Stomach smooth muscle (tissue), 2 donors: ENCODE data around the gene HTT-AS.

ENCODE experiments used
- H3K27ac ChIP-seq: one replicate; pipeline ENCODE4 v1.7.0; 2013; ENCODE audit warnings: mild to moderate bottlenecking, low read length, inconsistent platforms
- H3K27me3 ChIP-seq, 2 donors: one replicate each; pipeline ENCODE4 v1.7.0; 2013; ENCODE audit warnings: low read length in 2 of 2; ENCODE audit not compliant: insufficient read depth in 2 of 2, control insufficient read depth in 1 of 2
- H3K36me3 ChIP-seq, 2 donors: one replicate each; pipeline ENCODE4 v1.7.0; 2013; ENCODE audit warnings: low read length in 2 of 2; ENCODE audit not compliant: control insufficient read depth in 2 of 2, insufficient read depth in 2 of 2
- H3K4me1 ChIP-seq: one replicate; pipeline ENCODE4 v1.7.0; 2013; ENCODE audit warnings: low read length; ENCODE audit not compliant: control insufficient read depth, insufficient read depth
- H3K4me3 ChIP-seq, 2 donors: one replicate each; pipeline ENCODE4 v1.7.0; 2013; ENCODE audit warnings: low read length in 2 of 2
- H3K9ac ChIP-seq, 2 donors: one replicate each; pipeline ENCODE4 v1.7.0; 2013; ENCODE audit warnings: low read length in 2 of 2, mild to moderate bottlenecking in 1 of 2
- H3K9me3 ChIP-seq, 2 donors: one replicate each; pipeline ENCODE4 v1.7.0; 2013; ENCODE audit warnings: low read length in 2 of 2; ENCODE audit not compliant: control insufficient read depth in 2 of 2
- donor health status: healthy.
- donor health status: Pancreatic carcinoma.

Gene HTT-AS

GRCh38 chr4:3039706-3040366 is 34.5 kb downstream of the HTT-AS start:
- peaks cover 0 to 7% of the 10 kb centered on the region in 2 donors for H3K27me3 ChIP-seq
- H3K4me1 ChIP-seq = peaks cover 30% of the 10 kb centered on the region
- no peaks in the 10 kb centered on the region for H3K9me3 ChIP-seq
- H3K36me3 ChIP-seq = no peaks in the 10 kb centered on the region
- H3K9ac ChIP-seq = no peak overlapping the region
- H3K4me3 ChIP-seq = no peak overlapping the region
- no peak overlapping the region for H3K27ac ChIP-seq

- H3K4me3 ChIP-seq = peak overlapping the region; percentile 69 to 78
- peaks cover 0 to 7% of the 10 kb centered on the region in 2 donors for H3K27me3 ChIP-seq
- H3K9ac ChIP-seq = peak overlapping the region; percentile 45 to 60
- H3K9me3 ChIP-seq = no peaks in the 10 kb centered on the region
- H3K4me1 ChIP-seq = peaks cover 30% of the 10 kb centered on the region
- no peaks in the 10 kb centered on the region for H3K36me3 ChIP-seq
- H3K27ac ChIP-seq = no peak overlapping the region
Measured at GRCh38 chr4:3037957-3038461, 36.3 kb downstream of the HTT-AS start.

GRCh38 chr4:3036131-3036952 is 38.0 kb downstream of the HTT-AS start:
- no peaks in the 10 kb centered on the region for H3K27me3 ChIP-seq
- H3K9ac ChIP-seq = no peak overlapping the region
- H3K36me3 ChIP-seq = no peaks in the 10 kb centered on the region
- H3K4me1 ChIP-seq = peaks cover 21% of the 10 kb centered on the region
- no peaks in the 10 kb centered on the region for H3K9me3 ChIP-seq
- no peak overlapping the region for H3K27ac ChIP-seq
- H3K4me3 ChIP-seq = no peak overlapping the region

- peaks cover 16% of the 10 kb centered on the region for H3K4me1 ChIP-seq
- no peak overlapping the region for H3K27ac ChIP-seq
- H3K27me3 ChIP-seq = peaks cover 0 to 2% of the 10 kb centered on the region in 2 donors
- H3K4me3 ChIP-seq = no peak overlapping the region
- H3K9ac ChIP-seq = no peak overlapping the region
- no peaks in the 10 kb centered on the region for H3K9me3 ChIP-seq
- H3K36me3 ChIP-seq = no peaks in the 10 kb centered on the region
Measured at GRCh38 chr4:3035674-3036073, 38.7 kb downstream of the HTT-AS start.

GRCh38 chr4:3035249-3035648 is 39.1 kb downstream of the HTT-AS start:
- H3K9ac ChIP-seq = no peak overlapping the region
- no peaks in the 10 kb centered on the region for H3K9me3 ChIP-seq

GRCh38 chr4:3034231-3034630 is 40.1 kb downstream of the HTT-AS start:
- Histone ChIP-seq H3K27me3 (peaks cover 0 to 2% of the 10 kb centered on the region in 2 donors), H3K9me3 (no peaks in the 10 kb centered on the region), H3K4me1 (peaks cover 16% of the 10 kb centered on the region), H3K36me3 (no peaks in the 10 kb centered on the region), H3K9ac (no peak overlapping the region), H3K4me3 (no peak overlapping the region), H3K27ac (no peak overlapping the region)

More at GRCh38 chr4:3035249-3035648, 39.1 kb downstream of the HTT-AS start:
- Histone ChIP-seq H3K27ac (no peak overlapping the region), H3K27me3 (peaks cover 0 to 2% of the 10 kb centered on the region in 2 donors), H3K4me3 (no peak overlapping the region), H3K4me1 (peaks cover 16% of the 10 kb centered on the region), H3K36me3 (no peaks in the 10 kb centered on the region)

GRCh38 chr4:3031357-3032082 is 42.8 kb downstream of the HTT-AS start:
- Histone ChIP-seq H3K9ac (no peak overlapping the region), H3K9me3 (no peaks in the 10 kb centered on the region), H3K27ac (no peak overlapping the region), H3K27me3 (peaks cover 0 to 2% of the 10 kb centered on the region in 2 donors), H3K4me3 (no peak overlapping the region), H3K4me1 (no peaks in the 10 kb centered on the region), H3K36me3 (no peaks in the 10 kb centered on the region)

GRCh38 chr4:3030566-3031356 is 43.6 kb downstream of the HTT-AS start:
- peaks cover 0 to 2% of the 10 kb centered on the region in 2 donors for H3K27me3 ChIP-seq
- H3K9ac ChIP-seq = no peak overlapping the region
- H3K4me3 ChIP-seq = no peak overlapping the region

GRCh38 chr4:3029464-3029863 is 44.9 kb downstream of the HTT-AS start:
- no peaks in the 10 kb centered on the region for H3K4me1 ChIP-seq

More at GRCh38 chr4:3030566-3031356, 43.6 kb downstream of the HTT-AS start:
- H3K27ac ChIP-seq = no peak overlapping the region
- no peaks in the 10 kb centered on the region for H3K4me1 ChIP-seq
- H3K36me3 ChIP-seq = no peaks in the 10 kb centered on the region
- H3K9me3 ChIP-seq = no peaks in the 10 kb centered on the region

GRCh38 chr4:3026540-3026939 is 47.8 kb downstream of the HTT-AS start:
- Histone ChIP-seq H3K4me3 (no peak overlapping the region), H3K4me1 (no peaks in the 10 kb centered on the region), H3K27me3 (peaks cover 0 to 2% of the 10 kb centered on the region in 2 donors), H3K9me3 (no peaks in the 10 kb centered on the region), H3K27ac (no peak overlapping the region), H3K36me3 (no peaks in the 10 kb centered on the region), H3K9ac (no peak overlapping the region)

More at GRCh38 chr4:3029464-3029863, 44.9 kb downstream of the HTT-AS start:
- Histone ChIP-seq H3K36me3 (no peaks in the 10 kb centered on the region), H3K9ac (no peak overlapping the region), H3K4me3 (no peak overlapping the region), H3K9me3 (no peaks in the 10 kb centered on the region), H3K27me3 (peaks cover 0 to 2% of the 10 kb centered on the region in 2 donors), H3K27ac (no peak overlapping the region)
